ENCODE results near the gene HSPB1.

Gene HSPB1

DNA sequence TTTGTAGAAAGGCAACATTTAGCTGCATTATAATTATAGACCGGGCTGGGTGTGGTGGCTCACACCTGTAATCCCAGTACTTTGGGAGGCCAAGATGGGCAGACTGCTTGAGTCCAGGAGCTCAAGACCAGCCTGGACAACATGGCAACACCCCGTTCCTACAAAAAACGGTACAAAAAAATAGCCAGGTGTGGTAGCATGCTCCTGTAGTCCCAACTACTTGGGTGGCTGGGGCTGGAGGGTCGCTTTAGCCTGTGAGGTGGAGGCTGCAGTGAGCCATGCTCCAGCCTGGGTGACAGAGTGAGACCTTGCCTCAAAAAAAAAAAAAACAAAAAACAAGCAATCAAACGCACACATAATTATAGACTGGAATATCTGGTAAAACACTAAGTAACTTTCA, 51.3 kb downstream of the HSPB1 start:
- ChIA-PET POLR2A (interaction anchor here (0.8 to 2.1 kb wide), 2 partner anchors 11 to 34 kb away, joined by 7 to 11 read pairs; no protein-coding TSS in a partner anchor), CTCF (no interaction called here)
- Histone ChIP-seq H3K4me3 (ENCODE audit: low read depth, low read length) (no peak overlapping the region), H3K36me3 (ENCODE audit: control insufficient read depth in 2 of 2, insufficient read depth in 1 of 2, low read length in 2 of 2) (peaks cover 10 to 45% of the 10 kb centered on the region in 2 experiments), H3K9me3 (ENCODE audit: control insufficient read depth, insufficient read depth, low read depth, low read length) (no peaks in the 10 kb centered on the region), H3K27ac (ENCODE audit: extremely low read depth, low read depth, low read length) (no peak overlapping the region), H3K4me1 (ENCODE audit: control insufficient read depth, insufficient read depth, low read length) (no peaks in the 10 kb centered on the region)
- TF ChIP-seq, protein P1, sequence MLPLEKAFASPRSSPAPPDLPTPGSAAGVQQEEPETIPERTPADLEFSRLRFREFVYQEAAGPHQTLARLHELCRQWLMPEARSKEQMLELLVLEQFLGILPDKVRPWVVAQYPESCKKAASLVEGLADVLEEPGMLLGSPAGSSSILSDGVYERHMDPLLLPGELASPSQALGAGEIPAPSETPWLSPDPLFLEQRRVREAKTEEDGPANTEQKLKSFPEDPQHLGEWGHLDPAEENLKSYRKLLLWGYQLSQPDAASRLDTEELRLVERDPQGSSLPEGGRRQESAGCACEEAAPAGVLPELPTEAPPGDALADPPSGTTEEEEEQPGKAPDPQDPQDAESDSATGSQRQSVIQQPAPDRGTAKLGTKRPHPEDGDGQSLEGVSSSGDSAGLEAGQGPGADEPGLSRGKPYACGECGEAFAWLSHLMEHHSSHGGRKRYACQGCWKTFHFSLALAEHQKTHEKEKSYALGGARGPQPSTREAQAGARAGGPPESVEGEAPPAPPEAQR (tag by site-specific recombination; IDR thresholded peaks at IDR 0.05), result no peak
- TF ChIP-seq ZNF274 (IDR thresholded peaks at IDR 0.05; ENCODE audit: low read length) (no peak), ZNF274 (tag by site-specific recombination; IDR thresholded peaks at IDR 0.05; ENCODE audit: borderline replicate concordance) (no peak), ZNF175 (tag by site-specific recombination; IDR thresholded peaks at IDR 0.05) (no peak), ZNF555 (tag by site-specific recombination; conservative IDR thresholded peaks at IDR 0.05) (no peak), ZNF416 (tag by site-specific recombination; IDR thresholded peaks at IDR 0.05) (no peak), YY1 (tag by site-specific recombination; IDR thresholded peaks at IDR 0.05) (no peak), ZNF629 (tag by site-specific recombination; IDR thresholded peaks at IDR 0.05) (no peak), ZBTB8A (tag by site-specific recombination; IDR thresholded peaks at IDR 0.05) (no peak), ZNF768 (tag by site-specific recombination; IDR thresholded peaks at IDR 0.05) (no peak), ZNF777 (tag by site-specific recombination; IDR thresholded peaks at IDR 0.05; ENCODE audit: borderline replicate concordance) (no peak), ZBTB21 (tag by site-specific recombination; IDR thresholded peaks at IDR 0.05) (no peak), ZNF132 (tag by site-specific recombination; IDR thresholded peaks at IDR 0.05; ENCODE audit: borderline replicate concordance) (no peak)
- TF ChIP-seq, protein P2, sequence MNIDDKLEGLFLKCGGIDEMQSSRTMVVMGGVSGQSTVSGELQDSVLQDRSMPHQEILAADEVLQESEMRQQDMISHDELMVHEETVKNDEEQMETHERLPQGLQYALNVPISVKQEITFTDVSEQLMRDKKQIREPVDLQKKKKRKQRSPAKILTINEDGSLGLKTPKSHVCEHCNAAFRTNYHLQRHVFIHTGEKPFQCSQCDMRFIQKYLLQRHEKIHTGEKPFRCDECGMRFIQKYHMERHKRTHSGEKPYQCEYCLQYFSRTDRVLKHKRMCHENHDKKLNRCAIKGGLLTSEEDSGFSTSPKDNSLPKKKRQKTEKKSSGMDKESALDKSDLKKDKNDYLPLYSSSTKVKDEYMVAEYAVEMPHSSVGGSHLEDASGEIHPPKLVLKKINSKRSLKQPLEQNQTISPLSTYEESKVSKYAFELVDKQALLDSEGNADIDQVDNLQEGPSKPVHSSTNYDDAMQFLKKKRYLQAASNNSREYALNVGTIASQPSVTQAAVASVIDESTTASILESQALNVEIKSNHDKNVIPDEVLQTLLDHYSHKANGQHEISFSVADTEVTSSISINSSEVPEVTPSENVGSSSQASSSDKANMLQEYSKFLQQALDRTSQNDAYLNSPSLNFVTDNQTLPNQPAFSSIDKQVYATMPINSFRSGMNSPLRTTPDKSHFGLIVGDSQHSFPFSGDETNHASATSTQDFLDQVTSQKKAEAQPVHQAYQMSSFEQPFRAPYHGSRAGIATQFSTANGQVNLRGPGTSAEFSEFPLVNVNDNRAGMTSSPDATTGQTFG (tag by site-specific recombination; IDR thresholded peaks at IDR 0.05; ENCODE audit: borderline replicate concordance), result no peak
- TF ChIP-seq, protein P3, sequence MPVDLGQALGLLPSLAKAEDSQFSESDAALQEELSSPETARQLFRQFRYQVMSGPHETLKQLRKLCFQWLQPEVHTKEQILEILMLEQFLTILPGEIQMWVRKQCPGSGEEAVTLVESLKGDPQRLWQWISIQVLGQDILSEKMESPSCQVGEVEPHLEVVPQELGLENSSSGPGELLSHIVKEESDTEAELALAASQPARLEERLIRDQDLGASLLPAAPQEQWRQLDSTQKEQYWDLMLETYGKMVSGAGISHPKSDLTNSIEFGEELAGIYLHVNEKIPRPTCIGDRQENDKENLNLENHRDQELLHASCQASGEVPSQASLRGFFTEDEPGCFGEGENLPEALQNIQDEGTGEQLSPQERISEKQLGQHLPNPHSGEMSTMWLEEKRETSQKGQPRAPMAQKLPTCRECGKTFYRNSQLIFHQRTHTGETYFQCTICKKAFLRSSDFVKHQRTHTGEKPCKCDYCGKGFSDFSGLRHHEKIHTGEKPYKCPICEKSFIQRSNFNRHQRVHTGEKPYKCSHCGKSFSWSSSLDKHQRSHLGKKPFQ (tag by site-specific recombination; IDR thresholded peaks at IDR 0.05), result no peak
